ENCODE results near the gene SNX11.

The SNX11 gene

DNA sequence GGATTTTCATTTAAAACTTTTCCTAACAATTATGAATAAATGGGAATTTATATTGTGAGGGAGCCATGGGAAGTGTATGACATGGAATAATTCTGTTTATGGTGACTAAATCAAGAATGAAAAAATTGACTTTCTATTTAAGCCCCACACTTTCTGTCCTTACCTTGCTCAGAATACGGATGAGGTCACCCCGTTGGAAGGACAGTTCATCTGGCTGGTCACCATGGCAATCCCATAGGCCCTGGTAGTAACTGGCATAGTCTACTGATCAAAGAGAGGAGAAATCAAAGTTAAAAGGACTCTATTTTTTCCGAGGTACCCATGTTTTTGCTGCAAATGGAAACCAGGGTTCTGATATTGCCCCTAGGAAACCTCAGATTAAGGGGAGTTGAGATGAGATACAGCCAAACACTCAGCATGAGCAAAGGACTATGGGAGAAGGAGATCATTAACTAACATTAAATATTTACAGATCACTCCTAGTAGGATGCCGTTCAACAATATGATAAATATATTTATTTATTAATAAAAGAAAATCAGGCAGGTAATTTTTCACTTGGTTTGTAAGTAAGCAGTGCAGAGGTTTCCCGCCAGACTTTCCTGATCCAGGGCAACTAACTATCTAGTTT is 54.9 kb downstream of the SNX11 start:
- no peak for DNase-seq (ENCODE audit: low read depth)

DNA sequence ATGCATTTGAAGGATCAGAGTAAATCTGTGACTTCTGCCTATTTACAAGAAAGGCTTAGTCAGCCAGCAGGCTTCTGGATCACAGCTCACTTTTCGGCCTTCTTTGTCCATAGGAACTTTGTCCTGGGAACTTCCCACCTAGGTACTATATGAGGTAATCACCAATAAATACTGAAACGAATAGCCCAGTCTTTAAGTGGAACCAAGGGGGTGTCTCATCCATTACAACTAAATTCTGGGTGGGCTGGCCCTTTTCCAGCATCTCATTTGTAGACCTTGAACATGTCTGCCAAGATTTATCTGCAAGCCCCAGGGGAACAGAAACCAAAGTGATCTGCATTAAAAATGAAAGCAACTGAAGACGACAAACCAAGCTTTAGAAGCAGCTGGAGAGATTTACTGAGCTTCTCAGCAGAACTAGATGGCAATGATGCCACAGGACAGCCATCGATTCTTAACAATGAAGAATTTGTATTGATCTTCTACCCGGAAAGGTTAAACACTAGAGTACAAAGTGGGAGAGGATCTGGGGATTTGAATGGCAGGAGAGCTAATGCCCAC is 55.5 kb downstream of the SNX11 start:
- no peak for DNase-seq (ENCODE audit: low read depth)

DNA sequence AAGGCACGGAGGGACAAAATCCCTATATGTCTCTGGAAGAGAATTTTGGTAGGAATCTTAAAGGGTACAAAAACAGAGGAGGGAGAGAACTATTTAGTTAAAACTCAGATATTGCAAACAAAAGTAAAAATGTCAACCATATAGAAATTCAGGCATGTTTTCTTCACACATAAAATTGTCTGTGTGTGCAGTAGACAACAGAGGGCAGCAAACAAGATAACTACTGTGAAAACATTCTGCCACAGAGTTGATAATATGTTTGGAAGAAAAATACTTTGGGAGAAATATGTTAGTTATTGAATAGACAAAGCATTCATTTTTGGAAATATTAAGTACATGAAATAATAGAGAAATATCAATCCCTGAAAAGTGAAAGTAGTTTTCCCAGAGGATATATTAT is 56.2 kb downstream of the SNX11 start:
- DNase-seq (ENCODE audit: low read depth): no peak

GRCh38 chr17:48169926-48170325 is 62.4 kb downstream of the SNX11 start:
- no peak for DNase-seq (ENCODE audit: low read depth)
